Measurements from ENCODE around the gene MMP25. TPM values are rescaled to one million over a fixed set of nuclear protein-coding genes. Genes with fewer than 3 reads are reported as not detected.

The MMP25 gene
- total RNA-seq, 2 experiments from 2014 or later: 2.2 TPM

- intact Hi-C loops (cut with micrococcal nuclease): no loop called here
- ChIA-PET POLR2A (interaction anchor here (1.1 kb wide), 1 partner anchor 13 kb away, joined by 3 read pairs; no protein-coding TSS in a partner anchor), CTCF (interaction anchor here (1.0 to 1.8 kb wide), 3 partner anchors 13 to 45 kb away, joined by 3 to 4 read pairs (median 3); partner anchors contain the start of gene ZNF213)
- no peaks in the 10 kb centered on the region for H3K36me3 Mint-ChIP-seq
- no peaks in the 10 kb centered on the region for H3K9me3 Mint-ChIP-seq
- no peak overlapping the region for H3K27ac Mint-ChIP-seq
- H3K27me3 Mint-ChIP-seq: no peaks in the 10 kb centered on the region
- DNase-seq: no peak
- peaks cover 34% of the 10 kb centered on the region for H3K4me1 Mint-ChIP-seq (ENCODE audit: low read depth)
- H3K4me3 Mint-ChIP-seq: no peak overlapping the region
Observed at GRCh38 chr16:3089717-3090592, 43.6 kb downstream of the MMP25 start.

GRCh38 chr16:3091551-3091950, 45.2 kb downstream of the MMP25 start:
- Mint-ChIP-seq H3K4me3 (no peak overlapping the region), H3K4me1 (ENCODE audit: low read depth) (peaks cover 41% of the 10 kb centered on the region), H3K9me3 (no peaks in the 10 kb centered on the region), H3K27me3 (no peaks in the 10 kb centered on the region), H3K27ac (no peak overlapping the region), H3K36me3 (no peaks in the 10 kb centered on the region)
- intact Hi-C loops (cut with micrococcal nuclease): no loop called here
- POLR2A ChIA-PET: interaction anchor here (1.1 kb wide), 1 partner anchor 14 kb away, joined by 3 read pairs; no protein-coding TSS in a partner anchor
- no peak for DNase-seq
- CTCF ChIA-PET: interaction anchor here (1.0 to 2.6 kb wide), 6 partner anchors 10 to 77 kb away, joined by 3 to 9 read pairs (median 4); no protein-coding TSS in a partner anchor

- Mint-ChIP-seq H3K4me1 (ENCODE audit: low read depth) (peaks cover 35% of the 10 kb centered on the region), H3K27ac (no peak overlapping the region), H3K27me3 (no peaks in the 10 kb centered on the region), H3K36me3 (no peaks in the 10 kb centered on the region), H3K4me3 (no peak overlapping the region), H3K9me3 (no peaks in the 10 kb centered on the region)
- POLR2A ChIA-PET: interaction anchor here (1.6 kb wide), 1 partner anchor 18 kb away, joined by 4 read pairs; no protein-coding TSS in a partner anchor
- intact Hi-C loops (cut with micrococcal nuclease): no loop called here
- CTCF ChIA-PET: interaction anchor here (2.6 kb wide), 1 partner anchor 9 kb away, joined by 9 read pairs; no protein-coding TSS in a partner anchor
- no peak for DNase-seq
Observed at GRCh38 chr16:3092501-3092941, 46.2 kb downstream of the MMP25 start.

- ChIA-PET CTCF (interaction anchor here (0.7 to 2.6 kb wide), 7 partner anchors 12 to 89 kb away, joined by 3 to 13 read pairs (median 6); no protein-coding TSS in a partner anchor), POLR2A (no interaction called here)
- Mint-ChIP-seq H3K27me3 (no peaks in the 10 kb centered on the region), H3K27ac (peak overlapping the region; percentile 90), H3K9me3 (no peaks in the 10 kb centered on the region), H3K36me3 (no peaks in the 10 kb centered on the region), H3K4me3 (peak overlapping the region; percentile 25), H3K4me1 (ENCODE audit: low read depth) (peaks cover 27% of the 10 kb centered on the region)
- peak; percentile 75 for DNase-seq
- intact Hi-C loops (cut with micrococcal nuclease): loop anchor here (1.0 to 2.0 kb wide), 4 partner anchors 19 to 72 kb away; no protein-coding TSS in a partner anchor
Observed at GRCh38 chr16:3094289-3095027, 48.1 kb downstream of the MMP25 start.

- peak overlapping the region; percentile 64 for H3K27ac Mint-ChIP-seq
- peaks cover 35% of the 10 kb centered on the region for H3K4me1 Mint-ChIP-seq (ENCODE audit: low read depth)
- H3K9me3 Mint-ChIP-seq: no peaks in the 10 kb centered on the region
- no peaks in the 10 kb centered on the region for H3K27me3 Mint-ChIP-seq
- ChIA-PET CTCF (interaction anchor here (0.6 to 13.1 kb wide), 15 partner anchors 11 to 72 kb away, joined by 3 to 266 read pairs (median 3); partner anchors contain the start of gene HCFC1R1), POLR2A (interaction anchor here (0.9 to 1.3 kb wide), 5 partner anchors 10 to 54 kb away, joined by 3 to 5 read pairs (median 4); partner anchors contain the start of gene IL32)
- intact Hi-C loops (cut with micrococcal nuclease): loop anchor here (1.0 to 2.0 kb wide), 3 partner anchors 28 to 168 kb away; no protein-coding TSS in a partner anchor
- no peak overlapping the region for H3K4me3 Mint-ChIP-seq
- no peaks in the 10 kb centered on the region for H3K36me3 Mint-ChIP-seq
- DNase-seq: peak; percentile 81
Observed at GRCh38 chr16:3095869-3096268, 49.5 kb downstream of the MMP25 start.

- no peaks in the 10 kb centered on the region for H3K27me3 Mint-ChIP-seq
- intact Hi-C loops (cut with micrococcal nuclease): loop anchor here (1.0 kb wide), 2 partner anchors 28 to 168 kb away; no protein-coding TSS in a partner anchor
- ChIA-PET CTCF (interaction anchor here (0.6 to 13.1 kb wide), 15 partner anchors 11 to 72 kb away, joined by 3 to 266 read pairs (median 5); partner anchors contain the start of gene ZNF213), POLR2A (interaction anchor here (1.0 to 1.3 kb wide), 3 partner anchors 9 to 33 kb away, joined by 3 to 5 read pairs (median 4); partner anchors contain the start of gene IL32)
- H3K9me3 Mint-ChIP-seq: no peaks in the 10 kb centered on the region
- H3K36me3 Mint-ChIP-seq: no peaks in the 10 kb centered on the region
- H3K4me1 Mint-ChIP-seq (ENCODE audit: low read depth): peaks cover 35% of the 10 kb centered on the region
- H3K4me3 Mint-ChIP-seq: no peak overlapping the region
- peak overlapping the region; percentile 64 for H3K27ac Mint-ChIP-seq
- no peak for DNase-seq
Observed at GRCh38 chr16:3096362-3096761, 50.0 kb downstream of the MMP25 start.

- POLR2A ChIA-PET: interaction anchor here (0.7 kb wide), 1 partner anchor 30 kb away, joined by 3 read pairs; no protein-coding TSS in a partner anchor
- intact Hi-C loops (cut with micrococcal nuclease): no loop called here
- H3K4me1 Mint-ChIP-seq (ENCODE audit: low read depth): peaks cover 42% of the 10 kb centered on the region
- CTCF ChIA-PET: interaction anchor here (1.0 to 13.1 kb wide), 6 partner anchors 31 to 71 kb away, joined by 3 to 266 read pairs (median 8); partner anchors contain the start of gene ZNF213
- no peaks in the 10 kb centered on the region for H3K36me3 Mint-ChIP-seq
- no peaks in the 10 kb centered on the region for H3K27me3 Mint-ChIP-seq
- H3K4me3 Mint-ChIP-seq: no peak overlapping the region
- H3K9me3 Mint-ChIP-seq: no peaks in the 10 kb centered on the region
- no peak overlapping the region for H3K27ac Mint-ChIP-seq
- DNase-seq: no peak
Observed at GRCh38 chr16:3097266-3097665, 50.9 kb downstream of the MMP25 start.

GRCh38 chr16:3098459-3099394, 52.4 kb downstream of the MMP25 start, which contains the start of gene ZSCAN10:
Gene ZSCAN10 (minus strand): TSS chr16:3099294. CDS start chr16:3092937, 6,357 bp downstream.
- CTCF ChIA-PET: interaction anchor here (0.8 to 13.1 kb wide), 10 partner anchors 14 to 73 kb away, joined by 3 to 266 read pairs (median 5); partner anchors contain the start of genes IL32 and ZNF205
- Mint-ChIP-seq H3K27ac (peak within 1 kb of the TSS; percentile 54), H3K9me3 (no peaks in the 10 kb centered on the region), H3K27me3 (no peaks in the 10 kb centered on the region), H3K4me1 (ENCODE audit: low read depth) (peaks cover 47% of the 10 kb centered on the region), H3K4me3 (peak within 1 kb of the TSS; percentile 65), H3K36me3 (no peaks in the 10 kb centered on the region)
- intact Hi-C loops (cut with micrococcal nuclease): no loop called here
- POLR2A ChIA-PET: interaction anchor here (0.9 to 1.5 kb wide), 4 partner anchors 22 to 39 kb away, joined by 3 to 4 read pairs (median 3); partner anchors contain the start of gene IL32
- no peak for DNase-seq

- DNase-seq: no peak
- POLR2A ChIA-PET: interaction anchor here (1.5 kb wide), 1 partner anchor 34 kb away, joined by 4 read pairs; the partner anchor contains the start of gene IL32
- no peaks in the 10 kb centered on the region for H3K27me3 Mint-ChIP-seq
- H3K36me3 Mint-ChIP-seq: no peaks in the 10 kb centered on the region
- intact Hi-C loops (cut with micrococcal nuclease): no loop called here
- H3K9me3 Mint-ChIP-seq: no peaks in the 10 kb centered on the region
- CTCF ChIA-PET: interaction anchor here (1.3 to 13.1 kb wide), 4 partner anchors 29 to 73 kb away, joined by 4 to 266 read pairs (median 10); no protein-coding TSS in a partner anchor
- H3K4me1 Mint-ChIP-seq (ENCODE audit: low read depth): peaks cover 44% of the 10 kb centered on the region
- H3K27ac Mint-ChIP-seq: no peak overlapping the region
- H3K4me3 Mint-ChIP-seq: no peak overlapping the region
Observed at GRCh38 chr16:3099395-3099731, 53.0 kb downstream of the MMP25 start.

GRCh38 chr16:3099732-3100499, 53.6 kb downstream of the MMP25 start:
- H3K4me3 Mint-ChIP-seq: peak overlapping the region; percentile 65
- peak overlapping the region; percentile 54 for H3K27ac Mint-ChIP-seq
- DNase-seq: peak; percentile 97
- no peaks in the 10 kb centered on the region for H3K27me3 Mint-ChIP-seq
- H3K4me1 Mint-ChIP-seq (ENCODE audit: low read depth): peaks cover 39% of the 10 kb centered on the region
- CTCF ChIA-PET: interaction anchor here (1.1 to 13.1 kb wide), 5 partner anchors 29 to 72 kb away, joined by 4 to 266 read pairs (median 6); no protein-coding TSS in a partner anchor
- no peaks in the 10 kb centered on the region for H3K9me3 Mint-ChIP-seq
- POLR2A ChIA-PET: interaction anchor here (1.5 kb wide), 1 partner anchor 34 kb away, joined by 4 read pairs; the partner anchor contains the start of gene IL32
- H3K36me3 Mint-ChIP-seq: no peaks in the 10 kb centered on the region
- intact Hi-C loops (cut with micrococcal nuclease): loop anchor here (1.0 to 2.0 kb wide), 5 partner anchors 24 to 77 kb away; partner anchors contain the start of gene HCFC1R1
